Duodenal mucosa (tissue), 2 donors: ENCODE results near the gene SUFU.
"Not testable (repeated sequence)": the region's sequence is repeated elsewhere in the genome, so short reads cannot be mapped to it uniquely, and the experiment has no call there.

Experiments used
- H3K27ac ChIP-seq: one replicate; pipeline ENCODE4 v1.7.0; 2013; ENCODE audit warnings: low read depth, low read length
- H3K27me3 ChIP-seq, 2 donors: one replicate each; pipeline ENCODE4 v1.7.0; 2013; ENCODE audit warnings: low read length in 2 of 2, control low read depth in 1 of 2; ENCODE audit not compliant: insufficient read depth in 2 of 2, control insufficient read depth in 1 of 2
- H3K36me3 ChIP-seq, 2 donors: one replicate each; pipeline ENCODE4 v1.7.0; 2013; ENCODE audit warnings: low read length in 2 of 2, control low read depth in 1 of 2; ENCODE audit not compliant: insufficient read depth in 2 of 2, control insufficient read depth in 1 of 2
- H3K4me1 ChIP-seq, 2 donors: one replicate each; pipeline ENCODE4 v1.7.0; 2013; ENCODE audit warnings: low read length in 2 of 2, control low read depth in 1 of 2; ENCODE audit not compliant: insufficient read depth in 2 of 2, control insufficient read depth in 1 of 2
- H3K4me3 ChIP-seq, 2 donors: one replicate each; pipeline ENCODE4 v1.7.0; 2013; ENCODE audit warnings: low read length in 2 of 2, low read depth in 1 of 2
- H3K9ac ChIP-seq, 2 donors: one replicate each; pipeline ENCODE4 v1.7.0; 2013; ENCODE audit warnings: low read length in 2 of 2, low read depth in 1 of 2
- H3K9me3 ChIP-seq, 2 donors: one replicate each; pipeline ENCODE4 v1.7.0; 2013; ENCODE audit warnings: low read length in 2 of 2, control low read depth in 1 of 2; ENCODE audit not compliant: control insufficient read depth in 1 of 2

The SUFU gene

GRCh38 chr10:102480396-102480795 is 23.4 kb upstream of the SUFU start:
- Histone ChIP-seq H3K36me3 (peaks cover 41 to 67% of the 10 kb centered on the region in 2 donors), H3K27ac (no peak overlapping the region), H3K9me3 (no peaks in the 10 kb centered on the region), H3K4me1 (no peaks in the 10 kb centered on the region), H3K27me3 (no peaks in the 10 kb centered on the region), H3K4me3 (no peak overlapping the region), H3K9ac (no peak overlapping the region)

GRCh38 chr10:102484021-102484420 is 19.8 kb upstream of the SUFU start:
- H3K9me3 ChIP-seq, result no peaks in the 10 kb centered on the region
- no peak overlapping the region for H3K27ac ChIP-seq
- H3K4me3 ChIP-seq, result no peak overlapping the region
- H3K4me1 ChIP-seq, result no peaks in the 10 kb centered on the region
- H3K36me3 ChIP-seq, result peaks cover 54 to 96% of the 10 kb centered on the region in 2 donors
- no peaks in the 10 kb centered on the region for H3K27me3 ChIP-seq
- no peak overlapping the region for H3K9ac ChIP-seq

- Histone ChIP-seq H3K9ac (no peak overlapping the region), H3K27ac (no peak overlapping the region), H3K4me3 (no peak overlapping the region), H3K36me3 (peaks cover 56 to 92% of the 10 kb centered on the region in 2 donors), H3K4me1 (no peaks in the 10 kb centered on the region), H3K9me3 (no peaks in the 10 kb centered on the region), H3K27me3 (no peaks in the 10 kb centered on the region)
Measured at GRCh38 chr10:102485093-102485784, 18.5 kb upstream of the SUFU start.

GRCh38 chr10:102491136-102491535 is 12.6 kb upstream of the SUFU start:
- Histone ChIP-seq H3K27me3 (no peaks in the 10 kb centered on the region), H3K9me3 (no peaks in the 10 kb centered on the region), H3K36me3 (peaks cover 18 to 39% of the 10 kb centered on the region in 2 donors), H3K4me3 (no peak overlapping the region), H3K4me1 (peaks cover 0 to 6% of the 10 kb centered on the region in 2 donors), H3K27ac (no peak overlapping the region), H3K9ac (no peak overlapping the region)

- Histone ChIP-seq H3K36me3 (peaks cover 18 to 27% of the 10 kb centered on the region in 2 donors), H3K4me3 (no peak overlapping the region), H3K9ac (no peak overlapping the region), H3K27me3 (no peaks in the 10 kb centered on the region), H3K4me1 (peaks cover 0 to 6% of the 10 kb centered on the region in 2 donors), H3K9me3 (no peaks in the 10 kb centered on the region), H3K27ac (no peak overlapping the region)
Measured at GRCh38 chr10:102492344-102492939, 11.3 kb upstream of the SUFU start.

GRCh38 chr10:102492983-102493382 is 10.8 kb upstream of the SUFU start:
- no peaks in the 10 kb centered on the region for H3K9me3 ChIP-seq
- H3K27me3 ChIP-seq, result no peaks in the 10 kb centered on the region
- H3K27ac ChIP-seq, result no peak overlapping the region
- H3K4me1 ChIP-seq, result peaks cover 0 to 6% of the 10 kb centered on the region in 2 donors
- H3K4me3 ChIP-seq, result no peak overlapping the region
- H3K36me3 ChIP-seq, result peaks cover 15 to 24% of the 10 kb centered on the region in 2 donors
- H3K9ac ChIP-seq, result no peak overlapping the region

- no peak overlapping the region for H3K27ac ChIP-seq
- no peak overlapping the region for H3K9ac ChIP-seq
- no peaks in the 10 kb centered on the region for H3K27me3 ChIP-seq
- no peaks in the 10 kb centered on the region for H3K9me3 ChIP-seq
- H3K36me3 ChIP-seq, result peaks cover 8 to 16% of the 10 kb centered on the region in 2 donors
- peaks cover 0 to 6% of the 10 kb centered on the region in 2 donors for H3K4me1 ChIP-seq
- no peak overlapping the region for H3K4me3 ChIP-seq
Measured at GRCh38 chr10:102493771-102494170, 10.0 kb upstream of the SUFU start.

GRCh38 chr10:102497545-102497944 is 6.2 kb upstream of the SUFU start:
- Histone ChIP-seq H3K36me3 (no peaks in the 10 kb centered on the region), H3K9me3 (no peaks in the 10 kb centered on the region), H3K27me3 (no peaks in the 10 kb centered on the region), H3K9ac (no peak overlapping the region), H3K4me1 (peaks cover 10 to 17% of the 10 kb centered on the region in 2 donors), H3K27ac (no peak overlapping the region), H3K4me3 (no peak overlapping the region)

- H3K9me3 ChIP-seq, result no peaks in the 10 kb centered on the region
- no peak overlapping the region for H3K4me3 ChIP-seq
- no peak overlapping the region for H3K27ac ChIP-seq
- no peak overlapping the region for H3K9ac ChIP-seq
- no peaks in the 10 kb centered on the region for H3K36me3 ChIP-seq
- peaks cover 11 to 21% of the 10 kb centered on the region in 2 donors for H3K4me1 ChIP-seq
- no peaks in the 10 kb centered on the region for H3K27me3 ChIP-seq
Measured at GRCh38 chr10:102499356-102499755, 4.4 kb upstream of the SUFU start.

GRCh38 chr10:102500686-102501085 is 3.1 kb upstream of the SUFU start:
- H3K9me3 ChIP-seq, H3K36me3 ChIP-seq, H3K9ac ChIP-seq, H3K27ac ChIP-seq, H3K4me3 ChIP-seq, H3K27me3 ChIP-seq: not testable (repeated sequence)
- peaks cover 21 to 26% of the 10 kb centered on the region in 2 donors for H3K4me1 ChIP-seq
